Parathyroid adenoma (tissue), 2 donors: ENCODE measurements around the gene FMNL2.

ENCODE experiments used
- H2AFZ ChIP-seq: fragments of 300-600 bp; sonication (generic); one replicate; pipeline ENCODE4 v1.7.0; 2017; ENCODE audit warnings: antibody characterized with exemption, mild to moderate bottlenecking
- H3K27ac ChIP-seq: fragments of 300-600 bp; sonication (generic); one replicate; pipeline ENCODE4 v1.7.0; 2017
- H3K27me3 ChIP-seq: fragments of 300-600 bp; sonication (generic); one replicate; pipeline ENCODE4 v1.7.0; 2017; ENCODE audit warnings: low read length; ENCODE audit not compliant: control insufficient read depth, insufficient read depth
- H3K36me3 ChIP-seq: fragments of 300-600 bp; sonication (generic); one replicate; pipeline ENCODE4 v1.7.0; 2017; ENCODE audit warnings: low read length; ENCODE audit not compliant: control insufficient read depth, insufficient read depth
- H3K4me1 ChIP-seq: fragments of 300-600 bp; sonication (generic); one replicate; pipeline ENCODE4 v1.7.0; 2017; ENCODE audit warnings: control low read depth
- H3K4me2 ChIP-seq: fragments of 300-600 bp; sonication (generic); one replicate; pipeline ENCODE4 v1.7.0; 2017; ENCODE audit warnings: low read length
- H3K4me3 ChIP-seq: fragments of 300-600 bp; sonication (generic); one replicate; pipeline ENCODE4 v1.7.0; 2017; ENCODE audit warnings: low read depth, low read length
- H3K79me2 ChIP-seq: fragments of 300-600 bp; sonication (generic); one replicate; pipeline ENCODE4 v1.7.0; 2017; ENCODE audit warnings: control low read depth
- H3K9ac ChIP-seq: fragments of 300-600 bp; sonication (generic); one replicate; pipeline ENCODE4 v1.7.0; 2017; ENCODE audit warnings: mild to moderate bottlenecking
- H3K9me3 ChIP-seq: fragments of 300-600 bp; sonication (generic); one replicate; pipeline ENCODE4 v1.7.0; 2017; ENCODE audit warnings: low read length; ENCODE audit not compliant: control insufficient read depth
- TF ChIP-seq, protein P1 (sequence below): fragments of 300-600 bp; sonication (generic); IDR thresholded peaks from one replicate; pipeline ENCODE4 v1.7.0; 2017; ENCODE audit warnings: antibody characterized with exemption, mild to moderate bottlenecking
- donor health status: primary hyperparathyroidism.

FMNL2 gene

DNA sequence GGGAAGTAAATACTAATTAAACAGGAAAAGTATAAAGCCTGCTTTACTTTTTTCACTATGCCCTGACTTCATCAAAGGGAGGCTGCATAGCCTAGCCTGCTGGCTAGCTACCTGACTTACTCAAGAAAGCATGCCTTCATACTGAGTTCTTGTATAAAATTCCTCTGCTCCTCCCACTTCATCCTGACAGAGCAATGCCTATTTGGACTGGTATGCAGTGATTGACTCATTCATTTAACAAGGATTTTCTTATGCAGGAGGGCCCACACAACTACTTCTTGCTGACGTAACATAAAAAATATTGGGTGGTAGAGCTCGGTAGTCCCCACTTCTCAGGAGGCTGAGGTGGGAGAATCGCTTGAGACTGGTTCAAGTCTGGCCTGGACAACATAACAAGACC, 311.8 kb downstream of the FMNL2 start:
- Histone ChIP-seq H3K4me3 (no peak overlapping the region), H3K9ac (no peak overlapping the region), H2AFZ (no peak overlapping the region), H3K27ac (no peak overlapping the region), H3K36me3 (no peaks in the 10 kb centered on the region), H3K4me2 (no peak overlapping the region), H3K4me1 (peaks cover 13% of the 10 kb centered on the region), H3K9me3 (no peaks in the 10 kb centered on the region), H3K79me2 (no peaks in the 10 kb centered on the region), H3K27me3 (no peaks in the 10 kb centered on the region)
- TF ChIP-seq, protein P1, sequence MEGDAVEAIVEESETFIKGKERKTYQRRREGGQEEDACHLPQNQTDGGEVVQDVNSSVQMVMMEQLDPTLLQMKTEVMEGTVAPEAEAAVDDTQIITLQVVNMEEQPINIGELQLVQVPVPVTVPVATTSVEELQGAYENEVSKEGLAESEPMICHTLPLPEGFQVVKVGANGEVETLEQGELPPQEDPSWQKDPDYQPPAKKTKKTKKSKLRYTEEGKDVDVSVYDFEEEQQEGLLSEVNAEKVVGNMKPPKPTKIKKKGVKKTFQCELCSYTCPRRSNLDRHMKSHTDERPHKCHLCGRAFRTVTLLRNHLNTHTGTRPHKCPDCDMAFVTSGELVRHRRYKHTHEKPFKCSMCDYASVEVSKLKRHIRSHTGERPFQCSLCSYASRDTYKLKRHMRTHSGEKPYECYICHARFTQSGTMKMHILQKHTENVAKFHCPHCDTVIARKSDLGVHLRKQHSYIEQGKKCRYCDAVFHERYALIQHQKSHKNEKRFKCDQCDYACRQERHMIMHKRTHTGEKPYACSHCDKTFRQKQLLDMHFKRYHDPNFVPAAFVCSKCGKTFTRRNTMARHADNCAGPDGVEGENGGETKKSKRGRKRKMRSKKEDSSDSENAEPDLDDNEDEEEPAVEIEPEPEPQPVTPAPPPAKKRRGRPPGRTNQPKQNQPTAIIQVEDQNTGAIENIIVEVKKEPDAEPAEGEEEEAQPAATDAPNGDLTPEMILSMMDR: no peak

DNA sequence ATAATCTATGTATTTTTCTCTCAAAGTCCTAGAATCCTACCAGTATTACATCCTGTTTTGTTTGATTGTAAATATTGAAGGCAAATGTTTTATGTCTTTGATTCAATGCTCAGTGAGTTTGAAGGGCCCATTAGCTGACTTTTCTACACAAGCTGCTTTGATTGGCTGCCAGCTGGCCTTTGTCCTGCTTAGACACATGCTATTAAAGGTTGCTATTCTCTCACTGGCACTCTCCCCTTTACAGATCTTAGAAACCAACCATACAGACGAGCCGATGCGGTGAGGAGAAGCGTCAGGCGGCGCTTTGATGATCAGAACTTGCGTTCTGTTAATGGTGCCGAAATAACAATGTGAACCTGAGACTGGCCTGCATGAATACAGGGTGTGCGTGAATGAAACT, 312.6 kb downstream of the FMNL2 start:
- no peak overlapping the region for H3K9ac ChIP-seq
- no peak overlapping the region for H3K4me3 ChIP-seq
- no peak overlapping the region for H2AFZ ChIP-seq
- no peaks in the 10 kb centered on the region for H3K36me3 ChIP-seq
- no peak overlapping the region for H3K4me2 ChIP-seq
- no peaks in the 10 kb centered on the region for H3K9me3 ChIP-seq
- no peak overlapping the region for H3K27ac ChIP-seq
- H3K27me3 ChIP-seq: no peaks in the 10 kb centered on the region
- peaks cover 13% of the 10 kb centered on the region for H3K4me1 ChIP-seq
- H3K79me2 ChIP-seq: no peaks in the 10 kb centered on the region
- TF ChIP-seq, protein P1: no peak

DNA sequence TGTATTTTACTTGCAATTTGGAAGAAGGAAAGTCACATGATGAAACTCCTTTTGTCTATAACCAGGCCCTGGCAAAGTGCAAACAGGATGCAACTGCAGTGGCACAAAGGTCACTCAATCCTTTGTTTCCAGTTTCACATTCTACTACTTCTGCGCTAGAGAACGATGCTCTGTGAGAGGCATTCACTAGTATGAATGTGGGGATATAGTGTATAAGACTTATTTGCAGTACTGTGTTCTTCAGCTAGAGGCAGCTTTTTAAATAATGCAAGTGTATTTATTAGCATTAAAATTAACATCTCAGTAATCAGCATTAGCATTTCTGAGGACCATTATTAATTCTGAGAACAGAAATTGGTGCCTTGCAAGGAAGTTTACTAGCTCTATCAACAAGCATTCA, 313.4 kb downstream of the FMNL2 start:
- Histone ChIP-seq H3K9me3 (no peaks in the 10 kb centered on the region), H3K4me3 (no peak overlapping the region), H3K27me3 (no peaks in the 10 kb centered on the region), H3K9ac (no peak overlapping the region), H3K4me2 (no peak overlapping the region), H3K36me3 (no peaks in the 10 kb centered on the region), H3K4me1 (peaks cover 13% of the 10 kb centered on the region), H3K79me2 (no peaks in the 10 kb centered on the region), H3K27ac (no peak overlapping the region), H2AFZ (no peak overlapping the region)
- TF ChIP-seq, protein P1: no peak

DNA sequence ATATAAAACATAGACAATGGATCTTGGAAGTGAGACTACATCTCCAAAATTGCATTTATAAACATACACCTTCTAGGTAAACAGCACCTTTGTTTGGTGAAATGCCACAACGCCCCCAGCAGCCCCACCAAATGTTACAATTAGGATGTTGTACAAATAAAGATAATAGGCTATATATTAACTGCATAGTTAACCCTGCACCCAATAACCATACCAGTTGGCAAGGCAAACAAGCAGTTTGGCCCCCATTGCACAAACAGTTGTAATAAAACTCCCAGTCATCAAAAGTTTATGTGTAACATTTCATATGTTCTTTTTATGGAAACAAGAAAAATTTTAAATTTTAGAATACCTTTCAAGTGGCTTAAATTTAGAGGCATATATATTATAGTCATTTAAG, 315.0 kb downstream of the FMNL2 start:
- peaks cover 4% of the 10 kb centered on the region for H3K4me1 ChIP-seq
- no peak overlapping the region for H3K4me3 ChIP-seq
- H3K27me3 ChIP-seq: no peaks in the 10 kb centered on the region
- H3K4me2 ChIP-seq: no peak overlapping the region
- H3K36me3 ChIP-seq: no peaks in the 10 kb centered on the region
- no peaks in the 10 kb centered on the region for H3K79me2 ChIP-seq
- H3K9me3 ChIP-seq: no peaks in the 10 kb centered on the region
- TF ChIP-seq, protein P1: no peak
- H3K9ac ChIP-seq: no peak overlapping the region
- no peak overlapping the region for H3K27ac ChIP-seq
- no peak overlapping the region for H2AFZ ChIP-seq

DNA sequence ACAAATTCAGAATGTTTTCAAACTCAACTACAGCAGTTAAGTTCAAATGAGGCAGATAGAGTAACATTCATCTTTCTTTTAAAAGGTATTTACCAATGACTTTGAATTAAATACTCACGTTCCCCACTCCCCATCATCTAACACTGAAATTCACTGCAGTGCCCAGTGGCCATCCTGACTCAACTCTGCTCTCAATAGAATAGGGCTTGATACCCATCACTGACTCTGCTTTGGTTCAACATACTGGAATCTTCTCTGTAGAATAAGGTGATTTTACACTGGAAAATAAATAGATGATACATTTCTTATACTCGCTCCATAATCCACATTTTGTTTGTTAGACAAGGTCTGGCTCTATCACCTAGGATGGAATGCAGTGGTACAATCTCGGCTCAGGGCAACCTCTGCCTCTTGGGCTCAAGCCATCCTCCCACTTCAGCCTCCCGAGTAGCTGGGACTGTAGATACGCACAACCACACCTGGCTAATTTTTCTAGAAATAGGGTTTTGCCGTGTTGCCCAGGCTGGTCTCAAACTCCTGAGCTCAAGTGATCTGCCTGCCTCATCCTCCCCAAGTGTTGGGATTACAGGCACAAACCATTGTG, 315.9 kb downstream of the FMNL2 start:
- TF ChIP-seq, protein P1: no peak
- H3K4me3 ChIP-seq: no peak overlapping the region
- no peak overlapping the region for H3K27ac ChIP-seq
- H3K79me2 ChIP-seq: no peaks in the 10 kb centered on the region
- H3K4me1 ChIP-seq: no peaks in the 10 kb centered on the region
- H2AFZ ChIP-seq: no peak overlapping the region
- no peaks in the 10 kb centered on the region for H3K9me3 ChIP-seq
- no peak overlapping the region for H3K9ac ChIP-seq
- no peaks in the 10 kb centered on the region for H3K36me3 ChIP-seq
- no peak overlapping the region for H3K4me2 ChIP-seq
- H3K27me3 ChIP-seq: no peaks in the 10 kb centered on the region
